Measurements from ENCODE around the gene CCDC154. TPM values are rescaled to one million over a fixed set of nuclear protein-coding genes. Genes with fewer than 3 reads are reported as not detected.

Gene CCDC154
- total and polyA plus RNA-seq, 9 of the 15 experiments (the other 6 are each of a cell fraction or from before 2014, with no cell fraction given) = 0.15 to 1.4 (median 0.20) TPM; not detected in 5

DNA sequence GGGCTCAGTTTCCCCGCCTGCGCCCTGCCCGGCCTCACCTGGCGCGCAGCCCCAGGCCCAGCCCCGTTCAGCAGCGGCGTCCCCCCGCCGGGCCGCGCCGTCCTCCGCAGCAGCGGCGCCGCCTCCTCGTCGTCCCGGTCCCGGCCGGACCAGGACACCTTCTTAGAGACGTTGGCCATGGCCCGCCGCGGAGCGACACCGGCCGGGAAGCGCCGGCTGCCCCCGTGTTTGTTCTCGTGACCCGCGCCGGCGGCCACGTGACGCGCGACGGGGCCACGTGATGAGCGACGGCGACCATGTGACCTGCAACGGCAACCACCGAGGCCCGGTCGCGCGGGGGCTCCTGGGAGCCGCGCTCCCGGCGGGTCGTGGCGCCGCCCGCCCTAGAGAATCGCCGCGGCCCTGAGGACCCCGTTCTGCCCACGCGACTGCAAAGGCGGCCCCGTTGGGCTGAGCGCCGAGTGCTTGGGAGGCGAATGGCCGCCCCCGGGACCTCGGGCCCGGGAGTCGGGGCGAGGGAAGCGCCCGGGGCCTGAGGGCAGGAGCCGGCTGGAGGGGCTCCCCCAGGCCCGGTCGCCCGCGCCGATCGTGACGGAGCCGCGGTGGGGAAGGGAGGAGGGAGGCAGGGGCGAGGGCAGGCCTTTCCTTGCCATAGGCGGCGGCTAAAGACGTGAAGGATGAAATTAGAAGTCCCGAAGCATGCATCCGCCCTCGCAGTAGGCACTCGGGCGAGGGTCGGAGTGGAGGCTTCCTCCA, 30.6 kb upstream of the CCDC154 start, which contains the start of gene CLCN7 (continued):
- TF ChIP-seq NFE2L1 (tag; IDR thresholded peaks at IDR 0.05; ENCODE audit: borderline replicate concordance, low read depth) (no peak), CXXC5 (CRISPR knock-in tag; IDR thresholded peaks at IDR 0.05) (peak; percentile 99), FOS (IDR thresholded peaks at IDR 0.05; ENCODE audit: extremely low read depth, insufficient read length) (peak; percentile 94), KHSRP (IDR thresholded peaks at IDR 0.05) (no peak), KLF13 (tag; IDR thresholded peaks at IDR 0.05; ENCODE audit: borderline replicate concordance, low read depth) (no peak), ZNF175 (CRISPR knock-in tag; IDR thresholded peaks at IDR 0.05; ENCODE audit: low read depth) (0 out of 2 replicates have a peak, but pooled peaks have one; percentile 43), KLF16 (IDR thresholded peaks at IDR 0.05) (peak; percentile 19; the same call in 1 of the 2 replicates), BDP1 (IDR thresholded peaks at IDR 0.05; ENCODE audit: insufficient read depth, insufficient read length) (no peak), SIN3B (IDR thresholded peaks at IDR 0.05; ENCODE audit: low read depth) (peak; percentile 98), ASH1L (IDR thresholded peaks at IDR 0.05; ENCODE audit: borderline replicate concordance, low read depth, partially characterized antibody) (no peak), ZC3H8 (IDR thresholded peaks at IDR 0.05) (no peak)
- TF ChIP-seq, protein P1, sequence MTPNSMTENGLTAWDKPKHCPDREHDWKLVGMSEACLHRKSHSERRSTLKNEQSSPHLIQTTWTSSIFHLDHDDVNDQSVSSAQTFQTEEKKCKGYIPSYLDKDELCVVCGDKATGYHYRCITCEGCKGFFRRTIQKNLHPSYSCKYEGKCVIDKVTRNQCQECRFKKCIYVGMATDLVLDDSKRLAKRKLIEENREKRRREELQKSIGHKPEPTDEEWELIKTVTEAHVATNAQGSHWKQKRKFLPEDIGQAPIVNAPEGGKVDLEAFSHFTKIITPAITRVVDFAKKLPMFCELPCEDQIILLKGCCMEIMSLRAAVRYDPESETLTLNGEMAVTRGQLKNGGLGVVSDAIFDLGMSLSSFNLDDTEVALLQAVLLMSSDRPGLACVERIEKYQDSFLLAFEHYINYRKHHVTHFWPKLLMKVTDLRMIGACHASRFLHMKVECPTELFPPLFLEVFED (CRISPR knock-in tag; conservative IDR thresholded peaks at IDR 0.05) = no peak
- TF ChIP-seq, protein P2, sequence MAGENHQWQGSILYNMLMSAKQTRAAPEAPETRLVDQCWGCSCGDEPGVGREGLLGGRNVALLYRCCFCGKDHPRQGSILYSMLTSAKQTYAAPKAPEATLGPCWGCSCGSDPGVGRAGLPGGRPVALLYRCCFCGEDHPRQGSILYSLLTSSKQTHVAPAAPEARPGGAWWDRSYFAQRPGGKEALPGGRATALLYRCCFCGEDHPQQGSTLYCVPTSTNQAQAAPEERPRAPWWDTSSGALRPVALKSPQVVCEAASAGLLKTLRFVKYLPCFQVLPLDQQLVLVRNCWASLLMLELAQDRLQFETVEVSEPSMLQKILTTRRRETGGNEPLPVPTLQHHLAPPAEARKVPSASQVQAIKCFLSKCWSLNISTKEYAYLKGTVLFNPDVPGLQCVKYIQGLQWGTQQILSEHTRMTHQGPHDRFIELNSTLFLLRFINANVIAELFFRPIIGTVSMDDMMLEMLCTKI (IDR thresholded peaks at IDR 0.05; ENCODE audit: partially characterized antibody) = no peak
- TF ChIP-seq, protein P3, sequence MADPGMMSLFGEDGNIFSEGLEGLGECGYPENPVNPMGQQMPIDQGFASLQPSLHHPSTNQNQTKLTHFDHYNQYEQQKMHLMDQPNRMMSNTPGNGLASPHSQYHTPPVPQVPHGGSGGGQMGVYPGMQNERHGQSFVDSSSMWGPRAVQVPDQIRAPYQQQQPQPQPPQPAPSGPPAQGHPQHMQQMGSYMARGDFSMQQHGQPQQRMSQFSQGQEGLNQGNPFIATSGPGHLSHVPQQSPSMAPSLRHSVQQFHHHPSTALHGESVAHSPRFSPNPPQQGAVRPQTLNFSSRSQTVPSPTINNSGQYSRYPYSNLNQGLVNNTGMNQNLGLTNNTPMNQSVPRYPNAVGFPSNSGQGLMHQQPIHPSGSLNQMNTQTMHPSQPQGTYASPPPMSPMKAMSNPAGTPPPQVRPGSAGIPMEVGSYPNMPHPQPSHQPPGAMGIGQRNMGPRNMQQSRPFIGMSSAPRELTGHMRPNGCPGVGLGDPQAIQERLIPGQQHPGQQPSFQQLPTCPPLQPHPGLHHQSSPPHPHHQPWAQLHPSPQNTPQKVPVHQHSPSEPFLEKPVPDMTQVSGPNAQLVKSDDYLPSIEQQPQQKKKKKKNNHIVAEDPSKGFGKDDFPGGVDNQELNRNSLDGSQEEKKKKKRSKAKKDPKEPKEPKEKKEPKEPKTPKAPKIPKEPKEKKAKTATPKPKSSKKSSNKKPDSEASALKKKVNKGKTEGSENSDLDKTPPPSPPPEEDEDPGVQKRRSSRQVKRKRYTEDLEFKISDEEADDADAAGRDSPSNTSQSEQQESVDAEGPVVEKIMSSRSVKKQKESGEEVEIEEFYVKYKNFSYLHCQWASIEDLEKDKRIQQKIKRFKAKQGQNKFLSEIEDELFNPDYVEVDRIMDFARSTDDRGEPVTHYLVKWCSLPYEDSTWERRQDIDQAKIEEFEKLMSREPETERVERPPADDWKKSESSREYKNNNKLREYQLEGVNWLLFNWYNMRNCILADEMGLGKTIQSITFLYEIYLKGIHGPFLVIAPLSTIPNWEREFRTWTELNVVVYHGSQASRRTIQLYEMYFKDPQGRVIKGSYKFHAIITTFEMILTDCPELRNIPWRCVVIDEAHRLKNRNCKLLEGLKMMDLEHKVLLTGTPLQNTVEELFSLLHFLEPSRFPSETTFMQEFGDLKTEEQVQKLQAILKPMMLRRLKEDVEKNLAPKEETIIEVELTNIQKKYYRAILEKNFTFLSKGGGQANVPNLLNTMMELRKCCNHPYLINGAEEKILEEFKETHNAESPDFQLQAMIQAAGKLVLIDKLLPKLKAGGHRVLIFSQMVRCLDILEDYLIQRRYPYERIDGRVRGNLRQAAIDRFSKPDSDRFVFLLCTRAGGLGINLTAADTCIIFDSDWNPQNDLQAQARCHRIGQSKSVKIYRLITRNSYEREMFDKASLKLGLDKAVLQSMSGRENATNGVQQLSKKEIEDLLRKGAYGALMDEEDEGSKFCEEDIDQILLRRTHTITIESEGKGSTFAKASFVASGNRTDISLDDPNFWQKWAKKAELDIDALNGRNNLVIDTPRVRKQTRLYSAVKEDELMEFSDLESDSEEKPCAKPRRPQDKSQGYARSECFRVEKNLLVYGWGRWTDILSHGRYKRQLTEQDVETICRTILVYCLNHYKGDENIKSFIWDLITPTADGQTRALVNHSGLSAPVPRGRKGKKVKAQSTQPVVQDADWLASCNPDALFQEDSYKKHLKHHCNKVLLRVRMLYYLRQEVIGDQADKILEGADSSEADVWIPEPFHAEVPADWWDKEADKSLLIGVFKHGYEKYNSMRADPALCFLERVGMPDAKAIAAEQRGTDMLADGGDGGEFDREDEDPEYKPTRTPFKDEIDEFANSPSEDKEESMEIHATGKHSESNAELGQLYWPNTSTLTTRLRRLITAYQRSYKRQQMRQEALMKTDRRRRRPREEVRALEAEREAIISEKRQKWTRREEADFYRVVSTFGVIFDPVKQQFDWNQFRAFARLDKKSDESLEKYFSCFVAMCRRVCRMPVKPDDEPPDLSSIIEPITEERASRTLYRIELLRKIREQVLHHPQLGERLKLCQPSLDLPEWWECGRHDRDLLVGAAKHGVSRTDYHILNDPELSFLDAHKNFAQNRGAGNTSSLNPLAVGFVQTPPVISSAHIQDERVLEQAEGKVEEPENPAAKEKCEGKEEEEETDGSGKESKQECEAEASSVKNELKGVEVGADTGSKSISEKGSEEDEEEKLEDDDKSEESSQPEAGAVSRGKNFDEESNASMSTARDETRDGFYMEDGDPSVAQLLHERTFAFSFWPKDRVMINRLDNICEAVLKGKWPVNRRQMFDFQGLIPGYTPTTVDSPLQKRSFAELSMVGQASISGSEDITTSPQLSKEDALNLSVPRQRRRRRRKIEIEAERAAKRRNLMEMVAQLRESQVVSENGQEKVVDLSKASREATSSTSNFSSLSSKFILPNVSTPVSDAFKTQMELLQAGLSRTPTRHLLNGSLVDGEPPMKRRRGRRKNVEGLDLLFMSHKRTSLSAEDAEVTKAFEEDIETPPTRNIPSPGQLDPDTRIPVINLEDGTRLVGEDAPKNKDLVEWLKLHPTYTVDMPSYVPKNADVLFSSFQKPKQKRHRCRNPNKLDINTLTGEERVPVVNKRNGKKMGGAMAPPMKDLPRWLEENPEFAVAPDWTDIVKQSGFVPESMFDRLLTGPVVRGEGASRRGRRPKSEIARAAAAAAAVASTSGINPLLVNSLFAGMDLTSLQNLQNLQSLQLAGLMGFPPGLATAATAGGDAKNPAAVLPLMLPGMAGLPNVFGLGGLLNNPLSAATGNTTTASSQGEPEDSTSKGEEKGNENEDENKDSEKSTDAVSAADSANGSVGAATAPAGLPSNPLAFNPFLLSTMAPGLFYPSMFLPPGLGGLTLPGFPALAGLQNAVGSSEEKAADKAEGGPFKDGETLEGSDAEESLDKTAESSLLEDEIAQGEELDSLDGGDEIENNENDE (IDR thresholded peaks at IDR 0.05; ENCODE audit: low read depth, low read length) = no peak
